H1 (cell line): ENCODE measurements around the gene PRRC1. TPM values are rescaled to one million over a fixed set of nuclear protein-coding genes. Genes with fewer than 3 reads are reported as not detected.

Experiments
- CTCF ChIA-PET: fragments of 300-600 bp; sonication (Branson Sonifier 250); formaldehyde crosslinking; loops from one replicate; lab custom pipeline; 2021; ENCODE audit not compliant: partially characterized antibody; lab: Charles Lee
- POLR2A ChIA-PET: fragments of 300-600 bp; sonication (Branson Sonifier 250); formaldehyde crosslinking; loops from one replicate; lab custom pipeline; 2021; ENCODE audit warnings: inconsistent platforms; ENCODE audit not compliant: partially characterized antibody; lab: Charles Lee
- DNase-seq, 2 experiments: peaks; one replicate each; pipeline versions ENCODE4 v3.0.0 to v3.0.0-alpha.2; 2010 to 2022; ENCODE audit warnings: low spot score in 2 of 2, low read depth in 1 of 2, mixed read lengths in 1 of 2
- FAIRE-seq: peaks from 2 replicates; lab custom pipeline; 2011; peaks lifted over from hg19 to GRCh38; lab: Jason Lieb, UNC
- H2AFZ ChIP-seq: 2 replicates; pipeline ENCODE4 v1.8.1; 2012; ENCODE audit warnings: low read length, inconsistent platforms
- H2AK5ac ChIP-seq: 2 replicates; pipeline ENCODE4 v1.6.1; 2013; ENCODE audit warnings: low read depth, low read length
- H2BK120ac ChIP-seq: replicated peaks from 2 replicates; pipeline ENCODE3; 2013; ENCODE audit warnings: low read depth, low read length, inconsistent platforms
- H2BK12ac ChIP-seq: 2 replicates; pipeline ENCODE4 v1.6.1; 2013; ENCODE audit warnings: low read depth, low read length
- H2BK15ac ChIP-seq: 2 replicates; pipeline ENCODE4 v1.6.1; 2013; ENCODE audit warnings: low read length
- H2BK20ac ChIP-seq: 2 replicates; pipeline ENCODE4 v1.6.1; 2013; ENCODE audit warnings: low read length
- H2BK5ac ChIP-seq: 2 replicates; pipeline ENCODE4 v1.6.1; 2013; ENCODE audit warnings: low read depth, low read length
- H3K14ac ChIP-seq: 2 replicates; pipeline ENCODE4 v1.6.1; 2013; ENCODE audit warnings: inconsistent platforms; ENCODE audit not compliant: insufficient read length
- H3K18ac ChIP-seq: 2 replicates; pipeline ENCODE4 v1.6.1; 2013; ENCODE audit warnings: low read length; ENCODE audit errors: extremely low read depth
- H3K23ac ChIP-seq: 2 replicates; pipeline ENCODE4 v1.6.1; 2013; ENCODE audit warnings: inconsistent platforms; ENCODE audit not compliant: insufficient read length
- H3K23me2 ChIP-seq: 2 replicates; pipeline ENCODE4 v1.6.1; 2013; ENCODE audit warnings: low read depth, low read length
- H3K27ac ChIP-seq: 2 replicates; pipeline ENCODE4 v1.6.1; 2011; ENCODE audit warnings: low read depth, low read length, inconsistent platforms
- H3K27me3 ChIP-seq, 4 experiments: replicated peaks in 1 of 4; 1 replicate in 1 of 4; 2 replicates in 3 of 4; pipeline versions ENCODE4 v1.6.1 to v1.8.1; 2011 to 2013; ENCODE audit warnings: low read length in 3 of 4, mild to moderate bottlenecking in 3 of 4, inconsistent platforms in 2 of 4, mixed read lengths in 2 of 4, moderate library complexity in 1 of 4; ENCODE audit not compliant: control insufficient read depth in 3 of 4, insufficient read depth in 3 of 4; ENCODE audit errors: extremely low read depth in 1 of 4
- H3K36me3 ChIP-seq, 4 experiments: 2 replicates each; pipeline versions ENCODE4 v1.6.1 to v1.8.1; 2011 to 2013; ENCODE audit warnings: mild to moderate bottlenecking in 4 of 4, low read length in 3 of 4, moderate library complexity in 2 of 4, control low read depth in 1 of 4, inconsistent platforms in 1 of 4; ENCODE audit not compliant: insufficient read depth in 4 of 4, control insufficient read depth in 2 of 4
- H3K4ac ChIP-seq: replicated peaks from 2 replicates; pipeline ENCODE3; 2013; ENCODE audit warnings: low read length, low read depth, mixed read lengths, inconsistent platforms; ENCODE audit not compliant: insufficient read length
- H3K4me1 ChIP-seq, 4 experiments: replicated peaks in 1 of 4; 1 replicate in 1 of 4; 2 replicates in 3 of 4; pipeline versions ENCODE4 v1.6.1 to v1.8.1; 2011 to 2013; ENCODE audit warnings: low read length in 3 of 4, inconsistent platforms in 2 of 4, mixed read lengths in 1 of 4; ENCODE audit not compliant: insufficient read depth in 4 of 4, control insufficient read depth in 3 of 4
- H3K4me2 ChIP-seq, 2 experiments: 2 replicates each; pipeline versions ENCODE4 v1.6.1 to v1.8.1; 2011 to 2013; ENCODE audit warnings: low read depth in 2 of 2, low read length in 2 of 2, control low read depth in 1 of 2, inconsistent platforms in 1 of 2, mild to moderate bottlenecking in 1 of 2; ENCODE audit not compliant: insufficient read depth in 1 of 2
- H3K4me3 ChIP-seq, 4 experiments: fragments of 200-600, 300-600 bp in 1 of 4; sonication (generic), shearing (Covaris generic), sonication (Bioruptor Twin) in 1 of 4; 2 replicates each; pipeline versions ENCODE4 v1.5.1 to v1.8.1; 2011 to 2016; ENCODE audit warnings: low read length in 4 of 4, low read depth in 3 of 4, control low read depth in 2 of 4, inconsistent platforms in 2 of 4, mild to moderate bottlenecking in 2 of 4, mixed read lengths in 1 of 4, moderate library complexity in 1 of 4; ENCODE audit not compliant: insufficient read depth in 2 of 4; ENCODE audit errors: extremely low read depth in 1 of 4
- H3K56ac ChIP-seq: replicated peaks from 2 replicates; pipeline ENCODE3; 2013; ENCODE audit warnings: low read depth, mild to moderate bottlenecking, mixed read lengths, low read length, inconsistent platforms; ENCODE audit not compliant: insufficient read length
- H3K79me1 ChIP-seq: 2 replicates; pipeline ENCODE4 v1.6.1; 2013; ENCODE audit warnings: low read depth, low read length, control low read depth
- H3K79me2 ChIP-seq, 2 experiments: 2 replicates each; pipeline versions ENCODE4 v1.6.1 to v1.8.1; 2012 to 2013; ENCODE audit warnings: low read length in 2 of 2, mild to moderate bottlenecking in 2 of 2, inconsistent platforms in 1 of 2; ENCODE audit not compliant: insufficient read depth in 2 of 2, control insufficient read depth in 1 of 2
- H3K9ac ChIP-seq, 4 experiments: replicated peaks in 1 of 4; 1 replicate in 1 of 4; 2 replicates in 3 of 4; pipeline versions ENCODE4 v1.6.1 to v1.8.1; 2011 to 2013; ENCODE audit warnings: low read depth in 3 of 4, low read length in 3 of 4, control low read depth in 2 of 4, mild to moderate bottlenecking in 2 of 4, moderate library complexity in 2 of 4, inconsistent platforms in 1 of 4; ENCODE audit errors: extremely low read depth in 1 of 4
- H3K9me3 ChIP-seq, 2 experiments: 2 replicates each; pipeline versions ENCODE4 v1.6.1 to v1.8.1; 2012 to 2013; ENCODE audit warnings: mild to moderate bottlenecking in 2 of 2, moderate library complexity in 2 of 2, control low read depth in 1 of 2, inconsistent platforms in 1 of 2, low read depth in 1 of 2, low read length in 1 of 2, mixed read lengths in 1 of 2; ENCODE audit not compliant: insufficient read depth in 2 of 2
- H4K20me1 ChIP-seq, 2 experiments: replicated peaks in 1 of 2; 2 replicates each; pipeline versions ENCODE3 to v1.8.1; 2011 to 2013; ENCODE audit warnings: inconsistent platforms in 2 of 2, low read length in 2 of 2, mild to moderate bottlenecking in 1 of 2; ENCODE audit not compliant: insufficient read depth in 2 of 2, control insufficient read depth in 1 of 2
- H4K5ac ChIP-seq: 2 replicates; pipeline ENCODE4 v1.6.1; 2013; ENCODE audit warnings: low read length, low read depth, mixed read lengths, inconsistent platforms; ENCODE audit not compliant: insufficient read length
- H4K8ac ChIP-seq: 2 replicates; pipeline ENCODE4 v1.8.0; 2013; ENCODE audit warnings: mild to moderate bottlenecking, moderate library complexity, low read length, inconsistent platforms; ENCODE audit not compliant: insufficient read depth; ENCODE audit errors: extremely low read depth
- H4K91ac ChIP-seq: replicated peaks from 2 replicates; pipeline ENCODE3; 2013; ENCODE audit warnings: low read length, mixed read lengths, inconsistent platforms; ENCODE audit not compliant: insufficient read length
- ASH2L ChIP-seq: fragments of 200-600, 300-600 bp; sonication (generic); IDR thresholded peaks from one replicate; pipeline ENCODE4 v1.7.1; 2017; ENCODE audit warnings: low read length
- CEBPB ChIP-seq: IDR thresholded peaks from 2 replicates; pipeline ENCODE4 v1.6.1; 2012; ENCODE audit warnings: low read depth, low read length
- CHD2 ChIP-seq: IDR thresholded peaks from 2 replicates; pipeline ENCODE4 v1.6.1; 2012; ENCODE audit warnings: low read length, improper control_type of control experiment
- FOSL1 ChIP-seq: IDR thresholded peaks from 2 replicates; pipeline ENCODE4 v1.6.1; 2011; ENCODE audit warnings: mild to moderate bottlenecking, low read depth, low read length, moderate library complexity; ENCODE audit not compliant: insufficient read depth
- HDAC2 ChIP-seq, 2 experiments: fragments of 300-600 bp in 1 of 2; sonication (generic) in 1 of 2; IDR thresholded peaks; 2 replicates each; pipeline ENCODE4 v1.6.1; 2011 to 2012; ENCODE audit warnings: low read depth in 2 of 2, low read length in 2 of 2, mild to moderate bottlenecking in 2 of 2, moderate library complexity in 2 of 2, borderline replicate concordance in 1 of 2, inconsistent platforms in 1 of 2
- KDM1A ChIP-seq: fragments of 200-600, 300-600 bp; sonication (generic); IDR thresholded peaks from 2 replicates; pipeline ENCODE4 v1.7.1; 2016; ENCODE audit warnings: mild to moderate bottlenecking, low read length, borderline replicate concordance
- KDM4A ChIP-seq: IDR thresholded peaks from one replicate; pipeline ENCODE4 v1.7.1; 2012; ENCODE audit warnings: low read depth, mild to moderate bottlenecking, moderate library complexity, low read length, inconsistent platforms; ENCODE audit not compliant: severe bottlenecking
- MAFK ChIP-seq: IDR thresholded peaks from 2 replicates; pipeline ENCODE4 v1.6.1; 2012; ENCODE audit warnings: low read depth, mild to moderate bottlenecking, improper control_type of control experiment, low read length
- POLR2A ChIP-seq, 2 experiments: IDR thresholded peaks; 1 replicate in 1 of 2; 2 replicates in 1 of 2; pipeline ENCODE4 v1.6.1; 2011; ENCODE audit warnings: low read depth in 2 of 2, low read length in 2 of 2, mild to moderate bottlenecking in 2 of 2; ENCODE audit errors: control extremely low read depth in 1 of 2
- SIN3A ChIP-seq, 2 experiments: IDR thresholded peaks in 1 of 2; conservative IDR thresholded peaks in 1 of 2; 2 replicates each; pipeline ENCODE4 v1.6.1; 2011 to 2012; ENCODE audit warnings: low read length in 2 of 2, improper control_type of control experiment in 1 of 2, low read depth in 1 of 2, mild to moderate bottlenecking in 1 of 2
- SUZ12 ChIP-seq: fragments of 200-600 bp; sonication (generic); IDR thresholded peaks from 2 replicates; pipeline ENCODE4 v1.6.1; 2012; ENCODE audit warnings: mild to moderate bottlenecking, inconsistent platforms, low read length, moderate library complexity, mixed read lengths
- TAF7 ChIP-seq: optimal IDR thresholded peaks from 2 replicates; pipeline ENCODE3; 2011; ENCODE audit warnings: low read depth, mild to moderate bottlenecking, inconsistent platforms, low read length, moderate library complexity, borderline replicate concordance
- WGBS, 2 experiments: shearing (Covaris generic) in 1 of 2; methylation state at CpG; one replicate each; pipeline versions ENCODE4 v1.1.6 to v1.1.7; 2013 to 2015; ENCODE audit warnings: low lambda C conversion rate in 2 of 2, mixed read lengths in 2 of 2, inconsistent platforms in 1 of 2, low coverage in 1 of 2, missing lambda C conversion rate in 1 of 2; ENCODE audit not compliant: insufficient replicate concordance in 2 of 2, insufficient coverage in 1 of 2, insufficient read length in 1 of 2; ENCODE audit errors: extremely low coverage in 1 of 2, missing lambda C conversion rate in 1 of 2; 5-methylcytosine and 5-hydroxymethylcytosine counted together
- polyA plus RNA-seq, 7 experiments: library from polyadenylated mRNA; depleted of rRNA in 3 of 7; stranded (reverse) in 5 of 7; unstranded in 2 of 7; fragments of >200 nt in 5 of 7; fragments of 200-250 nt in 2 of 7; gene quantifications; 1 replicate in 5 of 7; 2 replicates in 1 of 7; 4 replicates in 1 of 7; pipeline versions ENCODE4 v1.2.1 to v1.2.3, GENCODE V29; 2011 to 2013; ENCODE audit warnings: missing spikeins in 2 of 7, mixed read lengths in 2 of 7
- total RNA-seq: library from RNA; stranded (reverse); fragmentation: NEBNext Ultra II Directional; extraction: Animal tissue kit (Norgen Biotek cat#: 25700); gene quantifications from 2 replicates; pipeline ENCODE4 v1.2.1, GENCODE V29; 2021

Gene PRRC1
- total and polyA plus RNA-seq, 2 of the 8 experiments (the other 6 are each of a cell fraction or from before 2014, with no cell fraction given): 54.6 to 78.6 TPM

DNA sequence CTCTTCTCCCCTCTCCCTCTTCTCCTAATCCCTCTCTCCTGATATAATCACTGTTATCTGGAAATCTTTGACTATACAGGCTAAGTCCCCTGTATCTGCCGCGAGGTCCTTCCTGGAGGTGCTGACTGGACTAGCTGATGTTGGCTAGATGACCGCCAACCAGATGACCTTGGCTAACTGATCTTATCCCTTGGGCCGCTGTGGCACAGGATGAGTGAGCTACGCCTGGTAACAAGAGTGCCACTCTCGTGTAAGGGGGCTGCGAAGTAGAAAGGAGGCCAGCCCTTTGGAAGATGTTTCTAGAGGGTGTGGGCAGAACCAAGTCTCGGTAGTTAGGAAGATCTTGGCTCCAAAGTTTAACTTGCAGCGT, 345 bp upstream of the PRRC1 start:
- peak overlapping the region; percentile 73 to 99 (median 90); a peak in 7 of 8 replicates for H3K4me3 ChIP-seq
- H2AK5ac ChIP-seq: no peak overlapping the region
- H3K23ac ChIP-seq: no peak overlapping the region
- DNase-seq (no peak), FAIRE-seq (no peak)
- H3K18ac ChIP-seq: 0 out of 2 replicates have a peak overlapping the region, but pooled peaks have one; percentile 79
- H4K5ac ChIP-seq: no peak overlapping the region
- H2BK120ac ChIP-seq: no peak overlapping the region
- H4K20me1 ChIP-seq: peaks cover 5 to 6% of the 10 kb centered on the region in 2 experiments
- H2BK5ac ChIP-seq: peak overlapping the region; percentile 77
- peak overlapping the region; percentile 97 for H2AFZ ChIP-seq
- peaks cover 19 to 44% of the 10 kb centered on the region in 2 experiments for H3K79me2 ChIP-seq
- peaks cover 0 to 3% (median 1%) of the 10 kb centered on the region in 4 experiments; a peak in 2 of 7 replicates for H3K4me1 ChIP-seq
- H3K79me1 ChIP-seq: no peaks in the 10 kb centered on the region
- POLR2A ChIA-PET: interaction anchor here (0.6 to 1.6 kb wide), 4 partner anchors 10 to 740 kb away, joined by 3 to 5 read pairs (median 4); no protein-coding TSS in a partner anchor
- H2BK15ac ChIP-seq: peak overlapping the region; percentile 76; the same call in 1 of the 2 replicates
- 46% methylated on average over 8 of the region's 9 CpGs; no CpG with 5 or more reads in 1 of the 2 experiments for WGBS, 2 experiments
- H3K4ac ChIP-seq: peak overlapping the region; percentile 32
- no peak overlapping the region for H3K14ac ChIP-seq
- H3K23me2 ChIP-seq: peaks cover 5% of the 10 kb centered on the region
- H3K9me3 ChIP-seq: no peaks in the 10 kb centered on the region
- peaks cover 0 to 11% (median 0%) of the 10 kb centered on the region in 4 experiments; a peak in 1 of 8 replicates for H3K36me3 ChIP-seq
- peak overlapping the region; percentile 86 for H4K91ac ChIP-seq
- H4K8ac ChIP-seq: 0 out of 2 replicates have a peak overlapping the region, but pooled peaks have one; percentile 35
- H3K27me3 ChIP-seq: no peaks in the 10 kb centered on the region
- peak overlapping the region in 1 of 4 experiments; percentile 67; a peak in 2 of 7 replicates for H3K9ac ChIP-seq
- CTCF ChIA-PET: interaction anchor here (0.6 kb wide), 1 partner anchor 10 kb away, joined by 5 read pairs; no protein-coding TSS in a partner anchor
- H2BK20ac ChIP-seq: peak overlapping the region; percentile 43; the same call in 1 of the 2 replicates
- peak overlapping the region; percentile 91; the same call in 1 of the 2 replicates for H2BK12ac ChIP-seq
- peak overlapping the region; percentile 73 to 79 for H3K4me2 ChIP-seq
- H3K27ac ChIP-seq: no peak overlapping the region
- peak overlapping the region; percentile 74 for H3K56ac ChIP-seq
- TF ChIP-seq KDM1A (peak; percentile 97), POLR2A (IDR thresholded peaks at IDR 0.05; ENCODE audit: control extremely low read depth in 1 of 2, low read depth in 2 of 2, low read length in 2 of 2) (no peak), FOSL1 (no peak), SUZ12 (no peak), CHD2 (no peak), ASH2L (no peak), MAFK (no peak), TAF7 (no peak), KDM4A (peak; percentile 45), CEBPB (no peak), HDAC2 (IDR thresholded peaks at IDR 0.05; ENCODE audit: borderline replicate concordance in 1 of 2, low read depth in 2 of 2, low read length in 2 of 2) (peak; percentile 70 to 71; a peak in 3 of 4 replicates), SIN3A (conservative IDR thresholded peaks at IDR 0.05 in 1 of 2, IDR thresholded peaks at IDR 0.05 in 1 of 2; ENCODE audit: low read depth in 1 of 2, low read length in 2 of 2) (no peak)
